ENCODE measurements around the gene PBX3.

DNA sequence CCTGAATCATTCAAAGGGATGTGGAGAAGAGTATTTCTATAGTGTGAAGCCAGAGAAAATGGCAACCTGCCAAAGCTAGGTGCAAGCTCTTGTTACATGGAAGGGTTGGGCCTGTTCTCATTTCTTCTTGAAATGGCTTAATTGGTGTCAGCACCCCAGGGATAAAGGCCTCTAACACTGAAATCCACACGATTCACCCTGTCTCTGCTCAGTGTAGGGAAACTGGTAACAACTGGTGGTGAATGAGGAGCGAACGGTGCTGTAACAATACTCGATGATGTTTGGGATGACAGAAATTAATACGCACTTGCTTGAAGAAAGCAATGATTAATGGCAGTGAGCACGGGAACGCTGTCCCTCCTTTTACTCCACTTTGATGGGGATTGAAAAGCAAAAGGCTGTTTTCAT is 16.2 kb downstream of the PBX3 start:
- TF ChIP-seq POLR2A (IDR thresholded peaks at IDR 0.05): no peak
- TF ChIP-seq, protein P1, sequence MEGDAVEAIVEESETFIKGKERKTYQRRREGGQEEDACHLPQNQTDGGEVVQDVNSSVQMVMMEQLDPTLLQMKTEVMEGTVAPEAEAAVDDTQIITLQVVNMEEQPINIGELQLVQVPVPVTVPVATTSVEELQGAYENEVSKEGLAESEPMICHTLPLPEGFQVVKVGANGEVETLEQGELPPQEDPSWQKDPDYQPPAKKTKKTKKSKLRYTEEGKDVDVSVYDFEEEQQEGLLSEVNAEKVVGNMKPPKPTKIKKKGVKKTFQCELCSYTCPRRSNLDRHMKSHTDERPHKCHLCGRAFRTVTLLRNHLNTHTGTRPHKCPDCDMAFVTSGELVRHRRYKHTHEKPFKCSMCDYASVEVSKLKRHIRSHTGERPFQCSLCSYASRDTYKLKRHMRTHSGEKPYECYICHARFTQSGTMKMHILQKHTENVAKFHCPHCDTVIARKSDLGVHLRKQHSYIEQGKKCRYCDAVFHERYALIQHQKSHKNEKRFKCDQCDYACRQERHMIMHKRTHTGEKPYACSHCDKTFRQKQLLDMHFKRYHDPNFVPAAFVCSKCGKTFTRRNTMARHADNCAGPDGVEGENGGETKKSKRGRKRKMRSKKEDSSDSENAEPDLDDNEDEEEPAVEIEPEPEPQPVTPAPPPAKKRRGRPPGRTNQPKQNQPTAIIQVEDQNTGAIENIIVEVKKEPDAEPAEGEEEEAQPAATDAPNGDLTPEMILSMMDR (IDR thresholded peaks at IDR 0.05): no peak
